ENCODE measurements around the gene TMEM238L. TPM values are rescaled to one million over a fixed set of nuclear protein-coding genes. Genes with fewer than 3 reads are reported as not detected.

TMEM238L gene
- total and polyA plus RNA-seq, 2 of the 13 experiments (the other 11 are each of a cell fraction or from before 2014, with no cell fraction given), result not detected

GRCh38 chr17:10836145-10836544 is 32.2 kb upstream of the TMEM238L start:
- ChIA-PET POLR2A (no interaction called here), CTCF (ENCODE audit: low intra/inter-chr PET ratio, low total read pairs) (no interaction called here)
- ATAC-seq (no peak), DNase-seq (ENCODE audit: low spot score) (no peak), FAIRE-seq (no peak)
- H3K9ac ChIP-seq (ENCODE audit: insufficient read depth, low read depth, low read length), result no peak overlapping the region
- in situ Hi-C loops (cut with HindIII; ENCODE audit: extremely low pct_ligation_motif_present, low pct_unique_long_range_greater_than_20kb), result no loop called here
- H2AFZ ChIP-seq (ENCODE audit: low read length), result no peak overlapping the region
- no peaks in the 10 kb centered on the region for H3K4me1 ChIP-seq (ENCODE audit: insufficient read depth, low read length)
- no peaks in the 10 kb centered on the region for H4K20me1 ChIP-seq (ENCODE audit: insufficient read depth, low read length)
- intact Hi-C loops (cut with micrococcal nuclease; ENCODE audit: unreplicated experiment), result no loop called here
- H3K9me3 ChIP-seq (ENCODE audit: low read length), result no peaks in the 10 kb centered on the region
- H3K4me2 ChIP-seq (ENCODE audit: low read depth, low read length), result no peak overlapping the region
- no peak overlapping the region for H3K27ac ChIP-seq (ENCODE audit: extremely low read length, insufficient read depth, low read length)
- no peak overlapping the region for H3K4me3 ChIP-seq (replicated peaks in 1 of 3; ENCODE audit: insufficient read depth in 1 of 3, low read depth in 2 of 3, low read length in 3 of 3)
- TF ChIP-seq ZNF543 (CRISPR knock-in tag; IDR thresholded peaks at IDR 0.05) (no peak), NAIF1 (CRISPR knock-in tag; IDR thresholded peaks at IDR 0.05; ENCODE audit: borderline replicate concordance) (no peak), CEBPZ (IDR thresholded peaks at IDR 0.05; ENCODE audit: low read length) (no peak), ATF4 (CRISPR knock-in tag; IDR thresholded peaks at IDR 0.05) (no peak)
- TF ChIP-seq, protein P1, sequence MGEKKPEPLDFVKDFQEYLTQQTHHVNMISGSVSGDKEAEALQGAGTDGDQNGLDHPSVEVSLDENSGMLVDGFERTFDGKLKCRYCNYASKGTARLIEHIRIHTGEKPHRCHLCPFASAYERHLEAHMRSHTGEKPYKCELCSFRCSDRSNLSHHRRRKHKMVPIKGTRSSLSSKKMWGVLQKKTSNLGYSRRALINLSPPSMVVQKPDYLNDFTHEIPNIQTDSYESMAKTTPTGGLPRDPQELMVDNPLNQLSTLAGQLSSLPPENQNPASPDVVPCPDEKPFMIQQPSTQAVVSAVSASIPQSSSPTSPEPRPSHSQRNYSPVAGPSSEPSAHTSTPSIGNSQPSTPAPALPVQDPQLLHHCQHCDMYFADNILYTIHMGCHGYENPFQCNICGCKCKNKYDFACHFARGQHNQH (CRISPR knock-in tag; IDR thresholded peaks at IDR 0.05), result no peak
- TF ChIP-seq, protein P2, sequence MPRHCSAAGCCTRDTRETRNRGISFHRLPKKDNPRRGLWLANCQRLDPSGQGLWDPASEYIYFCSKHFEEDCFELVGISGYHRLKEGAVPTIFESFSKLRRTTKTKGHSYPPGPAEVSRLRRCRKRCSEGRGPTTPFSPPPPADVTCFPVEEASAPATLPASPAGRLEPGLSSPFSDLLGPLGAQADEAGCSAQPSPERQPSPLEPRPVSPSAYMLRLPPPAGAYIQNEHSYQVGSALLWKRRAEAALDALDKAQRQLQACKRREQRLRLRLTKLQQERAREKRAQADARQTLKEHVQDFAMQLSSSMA (CRISPR knock-in tag; IDR thresholded peaks at IDR 0.05), result no peak
- H3K79me2 ChIP-seq (ENCODE audit: insufficient read depth, low read length), result no peaks in the 10 kb centered on the region
- WGBS (ENCODE audit: low lambda C conversion rate), result 45% methylated on average over 7 of the region's 7 CpGs
- no peaks in the 10 kb centered on the region; a peak in 2 of 5 replicates for H3K27me3 ChIP-seq (ENCODE audit: control insufficient read depth in 1 of 2, insufficient read depth in 2 of 2, low read length in 2 of 2)
- H3K36me3 ChIP-seq (replicated peaks in 1 of 2; ENCODE audit: control insufficient read depth in 1 of 2, insufficient read depth in 2 of 2, low read length in 2 of 2), result no peaks in the 10 kb centered on the region
- BruUV-seq (replicated peaks), result no TSS peak
